GM12878 (cell line): ENCODE results near the gene ZNF486. TPM values are rescaled to one million over a fixed set of nuclear protein-coding genes. Genes with fewer than 3 reads are reported as not detected.
"Not testable (repeated sequence)": the region's sequence is repeated elsewhere in the genome, so short reads cannot be mapped to it uniquely, and the experiment has no call there.

Source experiments
- ATAC-seq: fragments of 200-7000 bp; cut with Tn5 transposase; 3 replicates; pipeline ENCODE4 v1.9.1; 2020; ENCODE audit warnings: mild to moderate bottlenecking, moderate library complexity
- BruUV-seq: library from RNA; stranded (reverse); fragments of 400-500 nt; replicated peaks from 2 replicates; lab custom pipeline; 2021; lab: Mats Ljungman, UMichigan
- CTCF ChIA-PET: fragments of 300-600 bp; sonication (Branson Sonifier 250); formaldehyde crosslinking; extraction: SDS; loops from one replicate; lab custom pipeline; 2021; ENCODE audit warnings: inconsistent platforms; lab: Yijun Ruan, JAX
- POLR2A ChIA-PET: fragments of 350-600 bp; formaldehyde crosslinking; extraction: SDS; loops from one replicate; lab custom pipeline; 2021; ENCODE audit warnings: inconsistent platforms; lab: Charles Lee
- RAD21 ChIA-PET: fragments of 300-600 bp; sonication (Branson Sonifier 250); formaldehyde crosslinking; loops from one replicate; lab custom pipeline; 2023; ENCODE audit warnings: antibody characterized with exemption; ENCODE audit not compliant: unreplicated experiment; lab: Charles Lee
- SMC1A ChIA-PET: fragments of 300-600 bp; sonication (Branson Sonifier 250); formaldehyde crosslinking; loops from one replicate; lab custom pipeline; 2023; ENCODE audit not compliant: unreplicated experiment, uncharacterized antibody; lab: Charles Lee
- DNase-seq: peaks from one replicate; pipeline ENCODE4 v3.0.0-alpha.2; 2011; ENCODE audit warnings: low read depth, low spot score
- FAIRE-seq: peaks from 3 replicates; lab custom pipeline; 2011; peaks lifted over from hg19 to GRCh38; lab: Jason Lieb, UNC
- H2AFZ ChIP-seq: 2 replicates; pipeline ENCODE4 v1.6.0; 2011; ENCODE audit warnings: low read depth, low read length, control low read depth; ENCODE audit not compliant: control insufficient read depth
- H3K27ac ChIP-seq: 2 replicates; pipeline ENCODE4 v1.5.1; 2011; ENCODE audit warnings: control low read depth; ENCODE audit not compliant: control insufficient read depth, insufficient read depth
- H3K27me3 ChIP-seq, 2 experiments: replicated peaks in 1 of 2; 2 replicates each; pipeline versions ENCODE4 v1.6.0 to v1.6.1; 2011; ENCODE audit warnings: low read length in 1 of 2; ENCODE audit not compliant: control insufficient read depth in 2 of 2, insufficient read depth in 2 of 2
- H3K36me3 ChIP-seq, 2 experiments: 2 replicates each; pipeline ENCODE4 v1.5.1; 2011; ENCODE audit warnings: low read length in 1 of 2; ENCODE audit not compliant: control insufficient read depth in 2 of 2, insufficient read depth in 2 of 2
- H3K4me1 ChIP-seq: 2 replicates; pipeline ENCODE4 v1.6.1; 2011; ENCODE audit warnings: mild to moderate bottlenecking, low read length, moderate library complexity, mixed read lengths; ENCODE audit not compliant: control insufficient read depth, insufficient read depth
- H3K4me2 ChIP-seq: 2 replicates; pipeline ENCODE4 v1.6.0; 2011; ENCODE audit warnings: control low read depth; ENCODE audit not compliant: control insufficient read depth, insufficient read depth
- H3K4me3 ChIP-seq: fragments of 200-600 bp; sonication (generic); 2 replicates; pipeline ENCODE4 v1.5.1; 2016
- H3K79me2 ChIP-seq: 2 replicates; pipeline ENCODE4 v1.6.0; 2011; ENCODE audit warnings: low read length; ENCODE audit not compliant: control insufficient read depth, insufficient read depth
- H3K9ac ChIP-seq: 2 replicates; pipeline ENCODE4 v1.8.0; 2011; ENCODE audit warnings: low read length, control low read depth, mixed read lengths; ENCODE audit not compliant: control insufficient read depth, insufficient read depth
- H3K9me3 ChIP-seq: replicated peaks from 3 replicates; pipeline ENCODE4 v1.5.1; 2011; ENCODE audit warnings: mild to moderate bottlenecking, low read length; ENCODE audit not compliant: control insufficient read depth, insufficient read depth
- H4K20me1 ChIP-seq: 2 replicates; pipeline ENCODE4 v1.6.0; 2011; ENCODE audit not compliant: control insufficient read depth, insufficient read depth
- ATF7 ChIP-seq: fragments of 450-650 bp; IDR thresholded peaks from 2 replicates; pipeline ENCODE4 v1.6.1; 2016; ENCODE audit warnings: low read depth, mild to moderate bottlenecking
- BACH1 ChIP-seq: fragments of 450-650 bp; IDR thresholded peaks from 2 replicates; pipeline ENCODE4 v1.6.1; 2017; ENCODE audit warnings: mild to moderate bottlenecking, borderline replicate concordance
- CEBPB ChIP-seq, 2 experiments: fragments of 150-350 bp in 1 of 2; IDR thresholded peaks; 2 replicates each; pipeline ENCODE4 v1.6.1; 2012 to 2014; ENCODE audit warnings: low read depth in 2 of 2, low read length in 2 of 2, borderline replicate concordance in 1 of 2, inconsistent platforms in 1 of 2
- EGR1 ChIP-seq, 2 experiments: IDR thresholded peaks; 1 replicate in 1 of 2; 2 replicates in 1 of 2; pipeline ENCODE4 v1.6.1; 2011 to 2012; ENCODE audit warnings: low read depth in 2 of 2, low read length in 2 of 2, borderline replicate concordance in 1 of 2, mild to moderate bottlenecking in 1 of 2, moderate library complexity in 1 of 2
- HDAC6 ChIP-seq: fragments of 200-600 bp; sonication (generic); IDR thresholded peaks from one replicate; pipeline ENCODE4 v1.8.0; 2017; ENCODE audit warnings: antibody characterized with exemption; ENCODE audit not compliant: unreplicated experiment
- IRF4 ChIP-seq: IDR thresholded peaks from 2 replicates; pipeline ENCODE4 v1.6.1; 2011; ENCODE audit warnings: low read depth, low read length
- MAX ChIP-seq: IDR thresholded peaks from 2 replicates; pipeline ENCODE4 v1.6.1; 2012; ENCODE audit warnings: low read depth, low read length, improper control_type of control experiment
- NKRF ChIP-seq: fragments of 450-650 bp; conservative IDR thresholded peaks from 2 replicates; pipeline ENCODE4 v1.6.1; 2017; ENCODE audit warnings: mild to moderate bottlenecking, moderate library complexity
- PRDM15 ChIP-seq: fragments of 450-650 bp; formaldehyde crosslinking; IDR thresholded peaks from 2 replicates; pipeline ENCODE4 v1.4.0; 2020; ENCODE audit warnings: mild to moderate bottlenecking, moderate library complexity
- USF2 ChIP-seq: IDR thresholded peaks from 2 replicates; pipeline ENCODE4 v1.6.1; 2011; ENCODE audit warnings: low read depth, low read length, improper control_type of control experiment, borderline replicate concordance
- in situ Hi-C: fragments of 300-500 bp; cut with MboI; formaldehyde crosslinking; loops from 9 replicates; pipeline ENCODE4 v1.14.3; 2018; ENCODE audit warnings: mixed read lengths
- intact Hi-C: fragments of 100-400 bp; cut with micrococcal nuclease; formaldehyde crosslinking; loops from one replicate; pipeline ENCODE4 v1.14.2; 2022; ENCODE audit not compliant: unreplicated experiment
- polyA plus RNA-seq, 11 experiments: library from polyadenylated mRNA; depleted of rRNA in 4 of 11; unstranded in 6 of 11; stranded (reverse) in 5 of 11; fragments of >200 nt; fragmentation: Nextera tagmentation in 4 of 11; fragmentation: Illumina TruSeq in 1 of 11; extraction: Ambion mirVana in 4 of 11; extraction: Trizol in 1 of 11; gene quantifications; 1 replicate in 1 of 11; 2 replicates in 10 of 11; pipeline versions ENCODE4 v1.2.1 to v1.2.3, GENCODE V29; 2011 to 2016; ENCODE audit warnings: inconsistent platforms in 2 of 11, missing spikeins in 2 of 11, low read depth in 1 of 11
- total RNA-seq, 4 experiments: library from RNA; depleted of rRNA in 3 of 4; stranded (reverse); fragments of >200 nt in 3 of 4; fragmentation: Illumina TruSeq in 1 of 4; extraction: Trizol in 1 of 4; gene quantifications; 2 replicates each; pipeline versions ENCODE4 v1.2.1 to v1.2.3, GENCODE V29; 2013 to 2021

Gene ZNF486
- total and polyA plus RNA-seq, 10 of the 15 experiments (the other 5 are each of a cell fraction or from before 2014, with no cell fraction given), result 0.02 to 1.0 (median 0.09) TPM; not detected in 1

- H3K9ac ChIP-seq, FAIRE-seq, H3K4me3 ChIP-seq, intact Hi-C loops, CTCF ChIA-PET, SMC1A ChIA-PET, POLR2A ChIA-PET, ATAC-seq, H3K27ac ChIP-seq, H4K20me1 ChIP-seq, H3K4me1 ChIP-seq, H3K36me3 ChIP-seq, H3K9me3 ChIP-seq, in situ Hi-C loops, H3K79me2 ChIP-seq, H2AFZ ChIP-seq, BruUV-seq, H3K4me2 ChIP-seq, H3K27me3 ChIP-seq, RAD21 ChIA-PET, DNase-seq: not testable (repeated sequence)
Measured at GRCh38 chr19:20179956-20180355, 12.9 kb downstream of the ZNF486 start.

- ChIA-PET CTCF (no interaction called here), POLR2A (interaction anchor here (1.2 kb wide), 1 partner anchor 430 kb away, joined by 3 read pairs; no protein-coding TSS in a partner anchor), SMC1A (no interaction called here), RAD21 (no interaction called here)
- H4K20me1 ChIP-seq, result no peaks in the 10 kb centered on the region
- intact Hi-C loops (no loop called here), in situ Hi-C loops (no loop called here)
- H3K4me1 ChIP-seq, result no peaks in the 10 kb centered on the region
- H3K27me3 ChIP-seq, result no peaks in the 10 kb centered on the region
- H2AFZ ChIP-seq, result no peak overlapping the region
- H3K9me3 ChIP-seq, result no peaks in the 10 kb centered on the region
- no peak overlapping the region for H3K9ac ChIP-seq
- no TSS peak for BruUV-seq
- H3K27ac ChIP-seq, result no peak overlapping the region
- H3K4me3 ChIP-seq, result no peak overlapping the region
- no peak overlapping the region for H3K4me2 ChIP-seq
- FAIRE-seq (no peak), DNase-seq (no peak), ATAC-seq (no peak)
- no peaks in the 10 kb centered on the region for H3K36me3 ChIP-seq
- H3K79me2 ChIP-seq, result no peaks in the 10 kb centered on the region
- no peak for TF ChIP-seq IRF4
- no peak for TF ChIP-seq HDAC6
- TF ChIP-seq CEBPB (IDR thresholded peaks at IDR 0.05; ENCODE audit: borderline replicate concordance in 1 of 2, low read depth in 2 of 2, low read length in 2 of 2), result no peak
- TF ChIP-seq ATF7, result no peak
- TF ChIP-seq USF2, result no peak
- TF ChIP-seq BACH1, result no peak
- TF ChIP-seq EGR1 (IDR thresholded peaks at IDR 0.05; ENCODE audit: borderline replicate concordance in 1 of 2, low read depth in 2 of 2, low read length in 2 of 2), result no peak
- no peak for TF ChIP-seq NKRF
- no peak for TF ChIP-seq MAX
- no peak for TF ChIP-seq PRDM15 (CRISPR knock-in tag)
Measured at GRCh38 chr19:20182222-20182785, 15.3 kb downstream of the ZNF486 start.
